GM12872 (cell line): ENCODE measurements around the gene UNC93A.

Experiments used
- TF ChIP-seq, protein P1 (sequence below): IDR thresholded peaks from 3 replicates; pipeline ENCODE4 v1.5.1; 2011; ENCODE audit warnings: low read depth, mild to moderate bottlenecking, low read length, moderate library complexity; ENCODE audit not compliant: insufficient read depth

The UNC93A gene

DNA sequence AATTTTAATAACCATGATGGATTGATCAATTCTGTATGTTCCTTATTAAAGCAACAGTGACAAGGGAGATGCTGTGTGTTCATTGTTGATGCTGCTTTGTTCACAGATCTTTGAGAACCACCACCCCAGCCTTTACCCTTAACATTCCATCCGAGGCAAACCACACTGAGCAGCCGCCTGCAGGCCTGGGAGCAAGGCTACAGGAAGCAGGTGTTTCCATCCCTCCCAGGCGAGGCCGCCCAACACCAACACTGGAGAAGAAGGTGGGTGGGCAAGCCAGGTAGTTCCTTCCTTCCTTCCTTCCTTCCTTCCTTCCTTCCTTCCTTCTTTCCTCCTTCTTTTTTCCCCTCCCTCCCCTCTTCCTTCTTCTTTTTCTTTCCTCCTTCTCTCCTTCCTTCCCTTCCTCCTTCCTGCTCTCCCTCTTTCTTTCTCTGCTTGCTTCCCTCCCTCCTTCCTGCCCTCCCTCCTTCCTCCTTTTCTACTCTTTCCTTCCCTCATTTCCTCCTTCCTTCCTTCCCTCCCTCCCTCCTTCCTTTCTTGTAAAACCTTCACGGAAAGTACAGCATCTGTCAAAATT is 47.5 kb downstream of the UNC93A start:
- TF ChIP-seq, protein P1, sequence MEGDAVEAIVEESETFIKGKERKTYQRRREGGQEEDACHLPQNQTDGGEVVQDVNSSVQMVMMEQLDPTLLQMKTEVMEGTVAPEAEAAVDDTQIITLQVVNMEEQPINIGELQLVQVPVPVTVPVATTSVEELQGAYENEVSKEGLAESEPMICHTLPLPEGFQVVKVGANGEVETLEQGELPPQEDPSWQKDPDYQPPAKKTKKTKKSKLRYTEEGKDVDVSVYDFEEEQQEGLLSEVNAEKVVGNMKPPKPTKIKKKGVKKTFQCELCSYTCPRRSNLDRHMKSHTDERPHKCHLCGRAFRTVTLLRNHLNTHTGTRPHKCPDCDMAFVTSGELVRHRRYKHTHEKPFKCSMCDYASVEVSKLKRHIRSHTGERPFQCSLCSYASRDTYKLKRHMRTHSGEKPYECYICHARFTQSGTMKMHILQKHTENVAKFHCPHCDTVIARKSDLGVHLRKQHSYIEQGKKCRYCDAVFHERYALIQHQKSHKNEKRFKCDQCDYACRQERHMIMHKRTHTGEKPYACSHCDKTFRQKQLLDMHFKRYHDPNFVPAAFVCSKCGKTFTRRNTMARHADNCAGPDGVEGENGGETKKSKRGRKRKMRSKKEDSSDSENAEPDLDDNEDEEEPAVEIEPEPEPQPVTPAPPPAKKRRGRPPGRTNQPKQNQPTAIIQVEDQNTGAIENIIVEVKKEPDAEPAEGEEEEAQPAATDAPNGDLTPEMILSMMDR: no peak

DNA sequence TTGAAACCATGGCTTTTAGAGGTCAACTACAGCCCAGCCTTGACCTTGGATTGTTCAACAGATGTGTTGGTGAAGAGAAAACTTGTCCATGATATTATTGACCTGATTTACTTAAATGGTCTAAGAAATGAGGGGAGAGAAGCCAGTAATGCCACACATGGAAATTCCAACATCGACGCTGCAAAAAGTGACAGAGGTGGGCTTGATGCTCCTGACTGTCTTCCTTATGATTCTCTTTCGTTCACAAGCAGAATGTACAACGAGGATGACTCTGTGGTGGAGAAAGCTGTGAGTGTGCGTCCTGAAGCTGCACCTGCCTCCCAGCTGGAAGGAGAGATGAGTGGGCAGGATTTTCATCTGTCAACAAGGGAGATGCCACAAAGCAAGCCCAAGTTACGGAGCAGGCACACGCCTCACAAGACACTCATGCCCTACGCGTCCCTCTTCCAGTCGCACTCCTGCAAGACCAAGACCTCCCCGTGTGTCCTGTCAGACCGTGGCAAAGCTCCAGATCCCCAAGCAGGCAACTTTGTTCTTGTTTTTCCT is 50.0 kb downstream of the UNC93A start:
- TF ChIP-seq, protein P1: no peak

DNA sequence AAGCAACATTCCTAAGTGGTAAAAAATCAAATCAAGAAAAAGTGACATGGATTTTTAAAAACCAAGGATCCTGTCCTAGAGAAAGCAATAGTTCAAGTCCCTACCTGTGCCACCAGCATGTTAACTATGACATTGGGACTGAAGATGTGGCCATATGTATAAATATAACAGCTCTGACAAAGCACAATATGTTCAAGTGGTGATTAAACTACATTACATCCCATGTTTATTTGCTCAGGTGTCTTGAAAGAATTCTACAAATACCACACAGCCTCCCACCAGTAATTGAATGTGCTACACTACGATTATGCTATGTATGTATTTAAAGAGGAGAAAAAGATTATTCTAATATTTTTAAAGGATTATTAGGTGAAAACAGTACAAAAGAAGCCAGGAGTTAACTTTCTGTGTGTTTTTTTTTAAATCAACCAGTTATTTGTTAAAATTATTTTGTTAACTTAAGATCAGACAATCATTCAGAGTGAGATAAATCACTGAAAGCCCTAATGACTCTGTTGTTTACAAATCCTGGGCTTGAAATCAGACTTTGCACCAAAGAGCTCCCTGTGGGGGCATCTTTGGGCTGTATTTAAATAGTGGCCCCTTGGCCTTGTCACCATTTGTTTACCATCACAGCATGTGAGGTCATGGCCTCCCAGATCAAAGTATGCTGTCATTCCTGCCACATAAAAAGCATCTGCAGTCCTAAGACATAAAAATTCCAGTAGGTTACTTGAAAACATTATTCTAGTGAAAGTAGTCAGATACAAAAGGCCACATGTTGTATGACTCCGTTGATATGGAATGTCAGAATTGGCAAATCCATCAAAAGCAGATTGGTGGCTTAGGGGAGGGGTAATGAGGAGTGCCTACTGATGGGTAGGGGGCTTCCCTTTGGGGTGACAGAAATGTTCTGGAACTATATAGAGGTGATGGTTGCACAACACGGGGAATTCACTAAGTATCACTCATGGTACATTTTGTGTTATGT is 50.8 kb downstream of the UNC93A start:
- TF ChIP-seq, protein P1: no peak

DNA sequence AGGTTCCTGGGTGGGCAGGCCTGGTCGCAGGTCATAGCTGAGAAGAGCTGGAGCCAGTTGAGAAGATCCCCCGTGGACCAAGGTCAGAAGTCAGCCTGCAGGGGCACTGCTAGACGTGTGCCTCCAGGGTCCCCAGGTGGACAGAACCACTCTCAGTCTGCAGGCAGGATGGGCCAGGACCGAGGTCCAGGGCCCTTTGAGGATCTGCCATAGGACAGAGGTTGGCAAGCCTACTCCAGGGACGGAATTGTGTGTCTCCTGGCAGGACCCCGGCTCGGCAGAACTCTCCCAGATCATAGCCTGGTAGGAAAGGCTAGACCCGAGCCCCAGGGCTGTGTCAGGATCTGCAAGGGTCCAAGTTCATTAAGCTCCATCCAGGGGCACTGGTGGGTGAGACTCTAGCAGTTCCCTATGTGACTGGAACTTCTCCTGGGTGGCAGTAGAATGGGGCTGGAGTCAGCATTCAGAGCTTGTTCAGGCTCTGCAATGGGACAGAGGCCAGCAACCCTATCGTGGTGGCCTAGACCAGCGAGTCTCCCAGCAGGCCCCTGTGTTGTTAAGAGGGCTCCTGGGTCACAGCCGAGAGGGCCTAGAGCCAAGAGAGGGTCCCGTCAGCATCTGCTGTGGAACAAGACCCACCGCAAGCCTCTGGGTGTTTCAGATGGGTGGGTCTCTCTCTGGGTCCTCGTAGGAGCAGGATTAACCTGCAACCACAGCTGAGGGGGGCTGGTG is 51.9 kb downstream of the UNC93A start:
- TF ChIP-seq, protein P1: no peak

DNA sequence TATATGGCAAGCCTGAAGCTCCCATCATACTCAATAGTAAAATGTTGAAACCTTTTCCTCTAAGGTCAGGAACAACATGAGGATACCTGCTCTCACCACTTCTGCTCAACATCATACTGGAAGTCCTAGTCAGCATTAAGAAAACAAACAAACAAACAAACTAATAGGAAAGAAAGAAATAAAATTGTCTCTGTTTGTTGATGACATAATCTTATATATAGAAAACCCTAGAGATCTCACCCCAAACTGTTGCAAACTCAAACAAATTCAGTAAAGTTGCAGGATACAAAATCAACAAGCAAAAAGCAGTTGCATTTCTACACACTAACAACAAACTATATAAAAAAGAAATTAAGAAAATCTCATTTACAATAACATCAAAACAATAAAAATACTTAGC is 54.2 kb downstream of the UNC93A start:
- TF ChIP-seq, protein P1: no peak

DNA sequence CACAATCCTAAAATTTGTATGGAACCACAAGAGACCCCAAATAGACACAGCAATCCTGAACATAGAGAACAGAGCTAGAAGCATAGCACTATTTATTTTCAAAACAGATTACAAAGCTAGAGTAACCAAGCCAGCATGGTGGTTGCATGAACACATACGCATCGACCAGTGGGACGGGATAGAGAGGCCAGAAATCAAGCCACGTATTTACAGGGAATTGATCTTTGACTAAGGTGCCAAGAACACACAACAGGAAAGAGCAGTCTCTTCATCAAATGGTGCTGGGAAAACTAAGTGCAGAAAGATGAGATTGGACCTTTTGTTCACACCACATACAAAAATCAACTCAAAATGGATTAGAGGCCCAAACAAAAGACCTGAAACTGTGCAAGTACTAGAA is 54.8 kb downstream of the UNC93A start:
- TF ChIP-seq, protein P1: no peak

DNA sequence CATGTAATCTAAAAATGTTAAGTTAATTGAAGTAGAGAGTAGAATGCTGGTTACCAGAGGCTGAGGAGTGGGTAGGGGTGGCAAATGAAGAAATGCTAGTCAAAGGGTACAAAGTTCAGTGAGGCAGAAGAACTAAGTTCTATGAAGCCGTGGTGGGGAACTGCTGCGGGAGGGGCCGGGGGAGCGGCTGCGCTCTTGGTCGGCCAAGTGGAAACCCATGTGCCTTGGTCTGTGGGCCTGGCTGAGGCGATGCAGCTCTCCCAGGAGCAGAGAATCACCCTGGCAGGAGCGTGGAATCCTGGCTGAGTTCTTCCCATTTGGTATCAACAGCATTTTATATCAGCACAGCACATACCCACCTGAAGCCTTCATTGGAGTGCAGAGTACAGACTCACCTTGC is 56.1 kb downstream of the UNC93A start:
- TF ChIP-seq, protein P1: no peak
